GM19193 (cell line): Measurements from ENCODE around the gene PLA2G4F.

ENCODE experiments used
- POLR2A ChIP-seq: IDR thresholded peaks from 4 replicates; pipeline ENCODE4 v1.6.1; 2011; ENCODE audit not compliant: insufficient read depth, insufficient read length; ENCODE audit errors: extremely low read depth

The PLA2G4F gene

DNA sequence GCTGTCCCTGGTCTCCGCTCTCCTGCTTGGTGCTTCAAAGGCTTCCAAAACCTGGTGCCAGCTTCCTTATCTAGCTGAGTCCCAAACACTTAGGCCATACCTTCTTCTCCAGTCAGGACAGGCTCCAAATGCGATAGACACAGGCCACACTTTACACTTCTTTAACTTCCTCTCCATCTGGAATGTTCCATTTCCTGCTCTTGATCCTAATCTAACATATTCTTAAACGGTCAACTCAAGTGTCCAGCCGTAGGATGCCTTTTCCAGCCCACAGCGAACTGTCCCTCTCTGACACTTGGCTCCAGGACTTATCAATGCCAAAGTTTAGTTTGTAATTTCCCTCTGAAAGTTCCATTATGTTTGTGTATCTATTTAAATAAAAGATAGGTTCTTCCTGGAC, 19.2 kb upstream of the PLA2G4F start:
- no peak for TF ChIP-seq POLR2A

GRCh38 chr15:42172475-42172874, 16.0 kb upstream of the PLA2G4F start:
- TF ChIP-seq POLR2A = no peak

DNA sequence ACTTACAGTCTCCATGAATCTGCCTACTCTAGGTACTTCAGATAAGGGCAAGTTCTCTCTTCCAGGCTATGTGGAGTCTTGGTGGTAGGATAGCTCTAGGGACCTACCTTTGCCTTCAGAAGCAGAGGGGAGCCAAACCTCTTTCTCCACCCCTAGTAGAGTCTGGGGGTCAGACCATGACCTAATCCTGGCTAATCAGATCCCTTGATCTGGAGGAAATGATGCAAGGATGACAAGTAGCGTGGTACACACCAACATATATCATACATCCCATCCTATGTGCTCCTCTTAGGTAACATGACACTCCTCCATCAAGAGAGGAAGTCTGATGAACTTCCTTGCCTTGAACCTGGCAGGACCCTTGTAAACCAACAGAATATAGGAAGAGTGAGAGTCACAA, 15.4 kb upstream of the PLA2G4F start:
- no peak for TF ChIP-seq POLR2A

GRCh38 chr15:42171122-42171521, 14.7 kb upstream of the PLA2G4F start:
- TF ChIP-seq POLR2A = no peak

DNA sequence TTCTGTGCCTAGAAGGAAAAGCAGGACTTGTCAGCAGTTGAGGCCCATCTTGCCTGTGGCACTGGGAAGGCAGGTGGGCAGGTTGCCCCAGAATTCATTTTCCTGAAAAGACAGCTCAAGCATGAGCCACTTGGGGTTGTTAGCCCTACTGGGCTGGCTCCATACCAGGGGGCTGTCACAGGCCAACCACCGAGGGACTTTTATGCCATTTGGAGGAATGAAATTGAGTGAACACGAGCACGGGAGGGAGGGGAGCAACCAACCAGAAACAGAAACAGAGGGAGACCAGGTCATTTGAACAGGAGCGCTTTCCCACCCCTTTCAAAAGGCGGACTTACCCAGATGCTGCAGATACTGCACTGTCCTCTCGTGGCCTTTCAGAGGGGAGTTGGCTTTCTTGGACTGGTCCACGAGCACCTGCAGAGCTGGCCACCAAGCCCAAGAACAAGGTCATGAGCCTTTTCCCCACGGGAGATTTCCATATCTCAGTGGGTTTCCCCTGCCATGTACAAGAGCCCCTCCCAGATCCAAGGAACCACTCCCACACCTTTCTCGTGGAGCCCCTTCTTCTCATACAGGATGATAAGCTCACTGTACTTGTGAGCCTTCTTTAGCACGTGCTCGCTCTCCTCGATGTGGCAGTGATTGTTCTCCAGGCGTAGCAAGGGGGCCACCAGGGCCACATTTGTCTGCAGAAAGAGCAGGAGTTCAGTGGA, 9.9 kb upstream of the PLA2G4F start:
- no peak for TF ChIP-seq POLR2A

DNA sequence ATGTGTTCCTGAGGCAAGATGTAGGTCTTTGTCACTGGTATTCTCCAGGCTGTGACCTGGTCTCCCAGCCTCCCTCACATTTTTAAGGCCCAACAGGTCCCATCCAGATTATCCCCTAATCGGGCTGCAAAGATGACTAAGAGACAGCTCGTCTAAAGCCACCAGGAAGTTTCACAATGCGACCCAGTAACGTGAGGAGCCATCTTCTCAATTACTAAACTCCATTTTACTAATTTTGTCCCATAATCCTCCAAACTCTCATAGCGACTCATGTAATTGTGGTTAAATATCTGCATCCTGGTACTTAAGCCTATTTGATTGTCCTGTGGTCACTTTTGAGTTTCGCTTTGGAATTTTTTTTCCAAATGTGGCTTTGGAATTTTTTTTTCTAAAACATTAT, 8.7 kb upstream of the PLA2G4F start:
- no peak for TF ChIP-seq POLR2A

GRCh38 chr15:42163947-42164550, 7.6 kb upstream of the PLA2G4F start:
- no peak for TF ChIP-seq POLR2A

DNA sequence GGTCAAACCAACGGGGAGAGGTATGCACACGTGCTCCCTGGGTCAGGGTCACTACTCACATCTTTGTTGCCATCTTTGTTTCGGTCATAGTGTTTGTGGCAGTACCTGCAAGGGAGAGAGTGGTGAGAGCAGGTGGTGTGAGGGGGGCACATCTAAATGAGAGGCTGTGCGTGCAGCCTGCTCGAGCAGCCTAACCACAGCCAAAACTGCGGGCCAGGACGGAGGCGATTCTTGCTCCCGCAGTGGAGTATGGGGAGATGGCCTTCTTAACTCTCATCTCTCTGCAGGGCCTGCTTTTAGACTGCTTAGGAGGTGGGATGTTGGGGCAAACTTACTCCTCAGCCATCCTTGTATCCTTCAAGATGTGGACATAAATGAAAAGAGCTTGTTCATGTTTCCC, 6.9 kb upstream of the PLA2G4F start:
- TF ChIP-seq POLR2A = no peak

GRCh38 chr15:42160136-42160535, 3.7 kb upstream of the PLA2G4F start:
- TF ChIP-seq POLR2A = no peak

GRCh38 chr15:42159381-42160015, 3.1 kb upstream of the PLA2G4F start:
- TF ChIP-seq POLR2A = no peak

GRCh38 chr15:42158941-42159340, 2.5 kb upstream of the PLA2G4F start:
- TF ChIP-seq POLR2A = peak; percentile 5

DNA sequence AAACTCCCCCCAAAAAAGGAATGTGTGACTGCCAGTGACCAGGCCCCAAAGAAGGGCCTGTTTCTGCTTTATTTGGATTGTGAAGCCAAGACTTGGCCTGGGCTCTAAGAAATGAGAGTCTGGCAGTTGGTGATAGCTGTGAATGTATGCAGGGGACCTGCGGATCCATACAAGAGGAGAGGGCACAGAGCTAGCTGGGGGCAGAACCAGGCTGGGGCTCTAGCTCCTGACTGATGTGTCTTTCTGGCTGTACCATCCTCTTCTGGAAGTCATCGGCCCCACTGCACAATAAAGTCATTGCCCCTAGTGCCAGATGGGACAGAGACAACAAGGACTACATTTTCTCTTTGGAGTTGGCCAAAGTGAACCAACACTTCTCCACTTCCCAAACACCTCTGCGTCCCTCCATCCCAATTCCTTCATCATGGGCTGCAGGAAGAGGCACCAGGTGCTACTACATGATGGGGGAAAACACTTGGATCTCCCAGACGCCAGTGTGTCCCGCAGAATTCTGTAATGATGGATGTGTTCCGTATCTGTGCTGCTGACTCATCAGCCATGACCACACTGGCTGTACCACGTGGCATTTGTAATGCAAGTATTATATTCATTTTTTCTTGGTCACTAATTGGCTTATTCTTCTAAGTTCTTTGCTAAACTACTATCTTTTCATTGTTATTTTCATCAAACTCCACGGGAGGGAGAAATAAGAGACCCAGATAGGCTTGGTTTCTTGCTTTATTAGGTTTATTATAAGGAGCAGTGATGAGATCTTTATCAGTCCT, 1.7 kb upstream of the PLA2G4F start:
- no peak for TF ChIP-seq POLR2A

DNA sequence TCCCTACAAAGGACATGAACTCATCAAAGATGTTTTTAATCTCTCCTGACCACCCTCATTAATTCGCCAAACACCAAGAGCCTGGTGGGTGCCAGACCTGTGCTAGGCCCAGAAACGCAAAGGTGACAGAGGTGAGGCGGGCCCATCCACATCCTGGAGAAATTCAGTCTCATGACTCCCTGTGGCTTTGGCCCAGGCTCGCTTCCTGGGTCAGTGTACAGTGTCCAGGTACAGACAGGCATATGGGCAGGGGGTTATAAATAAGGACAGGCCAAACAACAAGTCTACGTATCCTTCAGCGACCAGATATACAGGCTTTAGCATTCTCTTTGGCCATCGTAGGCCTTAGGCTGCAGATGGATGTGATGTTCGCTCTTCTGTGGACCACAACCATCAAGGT, 945 bp upstream of the PLA2G4F start:
- no peak for TF ChIP-seq POLR2A

- no peak for TF ChIP-seq POLR2A
Observed at GRCh38 chr15:42155546-42156242, 742 bp downstream of the PLA2G4F start.

- no peak for TF ChIP-seq POLR2A
Observed at GRCh38 chr15:42154956-42155355, 1.5 kb downstream of the PLA2G4F start.
